Caco-2 (cell line): ENCODE data around the gene TTC28. TPM values are rescaled to one million over a fixed set of nuclear protein-coding genes. Genes with fewer than 3 reads are reported as not detected.
"Not testable (repeated sequence)": the region's sequence is repeated elsewhere in the genome, so short reads cannot be mapped to it uniquely, and the experiment has no call there.

ENCODE experiments used
- BruUV-seq: library from RNA; stranded (reverse); fragments of 400-500 nt; replicated peaks from 2 replicates; lab custom pipeline; 2021; lab: Mats Ljungman, UMichigan
- CTCF ChIA-PET: fragments of 300-600 bp; sonication (Branson Sonifier 250); formaldehyde crosslinking; loops from one replicate; lab custom pipeline; 2022; ENCODE audit warnings: antibody characterized with exemption; lab: Charles Lee
- POLR2A ChIA-PET: fragments of 300-600 bp; sonication (Branson Sonifier 250); formaldehyde crosslinking; loops from one replicate; lab custom pipeline; 2022; ENCODE audit warnings: antibody characterized with exemption; lab: Charles Lee
- DNase-seq, 2 experiments: peaks; one replicate each; pipeline versions ENCODE4 v3.0.0 to v3.0.0-alpha.2; 2020 to 2022
- H3K27me3 ChIP-seq: replicated peaks from 2 replicates; pipeline ENCODE4 v1.6.0; 2011; ENCODE audit warnings: low read length; ENCODE audit not compliant: control insufficient read depth, insufficient read depth
- H3K36me3 ChIP-seq: 2 replicates; pipeline ENCODE4 v1.5.1; 2011; ENCODE audit warnings: low read length; ENCODE audit not compliant: control insufficient read depth, insufficient read depth
- H3K4me1 ChIP-seq: fragments of 250-450 bp; sonication (Bioruptor Pico); 2 replicates; pipeline ENCODE4 v1.5.1; 2020; ENCODE audit warnings: mild to moderate bottlenecking
- H3K4me3 ChIP-seq: 2 replicates; pipeline ENCODE4 v1.5.1; 2011; ENCODE audit warnings: low read depth, mild to moderate bottlenecking, control low read depth, low read length
- H3K9me3 ChIP-seq: fragments of 250-450 bp; sonication (Bioruptor Pico); 2 replicates; pipeline ENCODE4 v1.5.1; 2020; ENCODE audit warnings: mild to moderate bottlenecking, moderate library complexity
- H3K27ac Mint-ChIP-seq: one replicate; pipeline ENCODE4 v1.8.0; 2022; ENCODE audit warnings: mixed read lengths; ENCODE audit not compliant: unreplicated experiment
- H3K27me3 Mint-ChIP-seq: one replicate; pipeline ENCODE4 v1.8.0; 2022; ENCODE audit warnings: mixed read lengths; ENCODE audit not compliant: insufficient read depth, unreplicated experiment
- H3K36me3 Mint-ChIP-seq: one replicate; pipeline ENCODE4 v1.8.0; 2022; ENCODE audit warnings: mild to moderate bottlenecking, mixed read lengths; ENCODE audit not compliant: insufficient read depth, unreplicated experiment
- H3K4me1 Mint-ChIP-seq: one replicate; pipeline ENCODE4 v1.8.0; 2022; ENCODE audit warnings: low read depth, mixed read lengths; ENCODE audit not compliant: unreplicated experiment
- H3K4me3 Mint-ChIP-seq: one replicate; pipeline ENCODE4 v1.8.0; 2022; ENCODE audit warnings: mild to moderate bottlenecking, moderate library complexity, mixed read lengths; ENCODE audit not compliant: unreplicated experiment
- H3K9me3 Mint-ChIP-seq: one replicate; pipeline ENCODE4 v1.8.0; 2022; ENCODE audit warnings: mixed read lengths; ENCODE audit not compliant: unreplicated experiment
- CTCF ChIP-seq, 2 experiments: fragments of 200-600 bp in 1 of 2; IDR thresholded peaks; 1 replicate in 1 of 2; 2 replicates in 1 of 2; pipeline versions ENCODE4 v1.5.1 to v1.8.0; 2011 to 2022; ENCODE audit warnings: antibody characterized with exemption in 1 of 2, control low read depth in 1 of 2, inconsistent platforms in 1 of 2, low read depth in 1 of 2, low read length in 1 of 2, mild to moderate bottlenecking in 1 of 2, moderate library complexity in 1 of 2; ENCODE audit not compliant: insufficient read depth in 1 of 2, severe bottlenecking in 1 of 2, unreplicated experiment in 1 of 2
- intact Hi-C: fragments of 100-400 bp; cut with micrococcal nuclease; formaldehyde crosslinking; loops from one replicate; pipeline ENCODE4 v1.10.0; 2022; ENCODE audit not compliant: unreplicated experiment
- total RNA-seq: library from RNA; stranded (reverse); gene quantifications from 2 replicates; pipeline ENCODE4 v1.2.3, GENCODE V29; 2022

TTC28 gene
- total RNA-seq, 1 experiment from 2014 or later = 12.0 TPM

- H3K36me3 ChIP-seq = no peaks in the 10 kb centered on the region
- Mint-ChIP-seq H3K4me1 (no peaks in the 10 kb centered on the region), H3K9me3 (peaks cover 9% of the 10 kb centered on the region), H3K36me3 (no peaks in the 10 kb centered on the region), H3K27ac (no peak overlapping the region), H3K4me3 (no peak overlapping the region), H3K27me3 (no peaks in the 10 kb centered on the region)
- intact Hi-C loops = no loop called here
- H3K4me3 ChIP-seq = no peak overlapping the region
- H3K9me3 ChIP-seq = 0 out of 2 replicates have a peak, but pooled peaks cover 3% of the 10 kb centered on the region
- H3K4me1 ChIP-seq = no peaks in the 10 kb centered on the region
- BruUV-seq = no TSS peak
- H3K27me3 ChIP-seq = no peaks in the 10 kb centered on the region
- TF ChIP-seq CTCF (IDR thresholded peaks at IDR 0.05; ENCODE audit: insufficient read depth in 1 of 2, low read depth in 1 of 2, low read length in 1 of 2, severe bottlenecking in 1 of 2, unreplicated experiment in 1 of 2) = no peak
- CTCF ChIA-PET = no interaction called here
- POLR2A ChIA-PET = no interaction called here
- DNase-seq = no peak
Observed at GRCh38 chr22:28670756-28671155, 8.9 kb downstream of the TTC28 start.

DNA sequence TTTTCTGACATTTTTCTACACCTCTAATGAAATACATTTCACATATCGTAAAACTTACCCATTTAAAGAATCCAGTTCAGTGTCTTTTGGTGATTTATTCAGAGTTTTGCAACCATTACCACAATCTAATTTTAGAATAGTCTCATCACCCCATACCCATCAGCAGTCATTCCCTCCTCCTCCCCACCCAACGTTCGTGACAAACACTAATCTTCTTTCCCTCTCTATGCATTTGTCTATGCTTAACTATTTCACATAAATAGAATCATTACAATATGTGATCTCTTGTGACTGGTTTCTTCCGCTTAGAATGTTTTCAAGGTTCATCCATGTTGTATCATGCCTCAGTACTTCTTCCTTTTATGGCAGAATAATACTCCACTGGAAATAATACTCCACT, 9.5 kb downstream of the TTC28 start:
- no peak overlapping the region for H3K4me3 ChIP-seq
- Mint-ChIP-seq H3K9me3 (peaks cover 9% of the 10 kb centered on the region), H3K4me1 (no peaks in the 10 kb centered on the region), H3K36me3 (no peaks in the 10 kb centered on the region), H3K27me3 (no peaks in the 10 kb centered on the region), H3K4me3 (no peak overlapping the region), H3K27ac (no peak overlapping the region)
- no peak for DNase-seq
- intact Hi-C loops = no loop called here
- ChIA-PET CTCF (no interaction called here), POLR2A (no interaction called here)
- H3K9me3 ChIP-seq = 0 out of 2 replicates have a peak, but pooled peaks cover 3% of the 10 kb centered on the region
- BruUV-seq = no TSS peak
- no peak for TF ChIP-seq CTCF (IDR thresholded peaks at IDR 0.05; ENCODE audit: insufficient read depth in 1 of 2, low read depth in 1 of 2, low read length in 1 of 2, severe bottlenecking in 1 of 2, unreplicated experiment in 1 of 2)
- no peaks in the 10 kb centered on the region for H3K4me1 ChIP-seq
- no peaks in the 10 kb centered on the region for H3K36me3 ChIP-seq
- H3K27me3 ChIP-seq = no peaks in the 10 kb centered on the region

DNA sequence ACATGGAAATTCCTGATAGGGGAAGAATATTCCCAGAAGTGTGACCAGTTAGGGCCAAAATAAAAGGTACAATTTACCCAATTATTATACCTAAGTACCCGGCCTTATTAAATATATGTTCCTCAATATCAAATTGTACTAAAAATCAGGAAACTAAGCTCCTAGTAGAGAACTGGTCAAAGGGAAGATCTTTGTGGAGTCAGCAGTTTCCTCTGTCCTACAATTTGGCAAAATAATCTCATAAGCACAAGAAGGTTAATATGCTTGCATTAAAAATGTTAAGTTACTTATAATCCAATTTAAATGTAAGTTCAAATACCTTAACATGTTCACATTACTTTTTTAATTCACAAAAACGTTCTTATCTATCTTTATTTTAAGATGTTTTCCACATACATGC, 10.3 kb downstream of the TTC28 start:
- no peaks in the 10 kb centered on the region for H3K4me1 ChIP-seq
- no peak overlapping the region for H3K4me3 Mint-ChIP-seq
- ChIA-PET CTCF (no interaction called here), POLR2A (no interaction called here)
- no peaks in the 10 kb centered on the region for H3K4me1 Mint-ChIP-seq
- H3K36me3 ChIP-seq = no peaks in the 10 kb centered on the region
- H3K27ac Mint-ChIP-seq = no peak overlapping the region
- no peaks in the 10 kb centered on the region for H3K27me3 Mint-ChIP-seq
- DNase-seq = no peak
- no TSS peak for BruUV-seq
- peaks cover 9% of the 10 kb centered on the region for H3K9me3 Mint-ChIP-seq
- H3K36me3 Mint-ChIP-seq = no peaks in the 10 kb centered on the region
- H3K9me3 ChIP-seq = 0 out of 2 replicates have a peak, but pooled peaks cover 3% of the 10 kb centered on the region
- H3K27me3 ChIP-seq = no peaks in the 10 kb centered on the region
- TF ChIP-seq CTCF (IDR thresholded peaks at IDR 0.05; ENCODE audit: insufficient read depth in 1 of 2, low read depth in 1 of 2, low read length in 1 of 2, severe bottlenecking in 1 of 2, unreplicated experiment in 1 of 2) = no peak
- no peak overlapping the region for H3K4me3 ChIP-seq
- intact Hi-C loops = no loop called here

GRCh38 chr22:28663569-28663942, 16.1 kb downstream of the TTC28 start:
- H3K36me3 Mint-ChIP-seq, H3K4me3 ChIP-seq, CTCF ChIA-PET, H3K27me3 Mint-ChIP-seq, H3K27ac Mint-ChIP-seq, H3K4me1 Mint-ChIP-seq, H3K9me3 ChIP-seq, intact Hi-C loops, H3K4me1 ChIP-seq, BruUV-seq, DNase-seq, H3K27me3 ChIP-seq, H3K36me3 ChIP-seq, H3K9me3 Mint-ChIP-seq, H3K4me3 Mint-ChIP-seq: not testable (repeated sequence)
- POLR2A ChIA-PET = interaction anchor here (0.6 to 0.7 kb wide), 2 partner anchors 109 to 311 kb away, joined by 3 read pairs; partner anchors contain the start of gene CCDC117
